NT2/D1 (cell line): ENCODE data around the gene RSPRY1.
"Not testable (repeated sequence)": the region's sequence is repeated elsewhere in the genome, so short reads cannot be mapped to it uniquely, and the experiment has no call there.

Experiments used
- DNase-seq: peaks from one replicate; pipeline ENCODE4 v3.0.0-alpha.2; 2011; ENCODE audit warnings: low read depth, low spot score
- H3K27me3 ChIP-seq: 2 replicates; pipeline ENCODE4 v1.6.0; 2011; ENCODE audit warnings: mild to moderate bottlenecking; ENCODE audit not compliant: insufficient read length, insufficient read depth
- H3K36me3 ChIP-seq: 2 replicates; pipeline ENCODE4 v1.6.1; 2011; ENCODE audit warnings: mild to moderate bottlenecking, low read length, mixed read lengths; ENCODE audit not compliant: insufficient read depth, insufficient read length
- H3K4me1 ChIP-seq: 2 replicates; pipeline ENCODE4 v1.5.1; 2011; ENCODE audit not compliant: insufficient read depth, insufficient read length
- H3K4me3 ChIP-seq: 2 replicates; pipeline ENCODE4 v1.5.1; 2011; ENCODE audit warnings: low read depth; ENCODE audit not compliant: insufficient read length
- H3K9ac ChIP-seq: 2 replicates; pipeline ENCODE4 v1.6.0; 2011; ENCODE audit warnings: low read depth; ENCODE audit not compliant: insufficient read length
- H3K9me3 ChIP-seq: 2 replicates; pipeline ENCODE4 v1.5.1; 2011; ENCODE audit warnings: mild to moderate bottlenecking, low read length; ENCODE audit not compliant: insufficient read depth
- SUZ12 ChIP-seq: IDR thresholded peaks from 2 replicates; pipeline ENCODE4 v1.6.1; 2011; ENCODE audit not compliant: insufficient read length, insufficient read depth; ENCODE audit errors: extremely low read depth
- YY1 ChIP-seq: IDR thresholded peaks from 2 replicates; pipeline ENCODE4 v1.6.1; 2011; ENCODE audit not compliant: insufficient read length, insufficient read depth
- ZNF274 ChIP-seq: IDR thresholded peaks from 2 replicates; pipeline ENCODE4 v1.6.1; 2011; ENCODE audit warnings: mild to moderate bottlenecking, low read depth, low read length

RSPRY1 gene

GRCh38 chr16:57190136-57190535 lies 4.0 kb downstream of the RSPRY1 start:
- H3K27me3 ChIP-seq, result no peaks in the 10 kb centered on the region
- TF ChIP-seq ZNF274 (no peak), SUZ12 (no peak), YY1 (no peak)
- no peaks in the 10 kb centered on the region for H3K4me1 ChIP-seq
- DNase-seq, result no peak
- no peak overlapping the region for H3K4me3 ChIP-seq
- H3K36me3 ChIP-seq, result peaks cover 3% of the 10 kb centered on the region
- H3K9me3 ChIP-seq, result no peaks in the 10 kb centered on the region
- H3K9ac ChIP-seq, result no peak overlapping the region

DNA sequence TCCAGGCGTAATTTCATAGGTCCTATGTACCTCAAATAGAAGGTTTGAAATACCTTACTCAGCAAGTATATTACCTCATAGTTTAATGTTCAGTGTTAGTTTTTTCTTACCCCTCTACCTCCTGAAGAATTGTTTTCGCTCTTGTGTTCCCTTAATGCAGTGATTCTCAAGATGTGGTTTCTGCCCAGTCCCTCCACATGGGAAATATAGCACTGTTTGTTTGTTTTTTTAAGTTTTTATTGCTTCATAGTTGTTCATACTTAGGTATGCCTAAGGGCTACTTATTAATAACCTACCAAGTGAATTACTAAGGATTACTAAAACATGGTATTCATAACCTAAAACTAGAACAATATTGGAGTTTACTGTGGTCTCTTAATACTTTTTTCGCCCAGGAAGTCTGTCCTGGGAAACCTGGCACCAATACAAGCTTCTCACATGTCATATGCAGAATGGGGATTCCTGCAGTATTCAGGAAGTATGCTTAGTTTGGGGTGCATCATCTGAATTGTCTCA lies 5.0 kb downstream of the RSPRY1 start:
- Histone ChIP-seq H3K9me3 (no peaks in the 10 kb centered on the region), H3K36me3 (peaks cover 4% of the 10 kb centered on the region), H3K4me1 (no peaks in the 10 kb centered on the region), H3K4me3 (no peak overlapping the region), H3K27me3 (no peaks in the 10 kb centered on the region), H3K9ac (no peak overlapping the region)
- TF ChIP-seq YY1 (no peak), ZNF274 (no peak), SUZ12 (no peak)
- DNase-seq, result no peak

- H3K36me3 ChIP-seq, result peaks cover 7% of the 10 kb centered on the region
- no peak for DNase-seq
- no peaks in the 10 kb centered on the region for H3K27me3 ChIP-seq
- no peak for TF ChIP-seq SUZ12
- no peak for TF ChIP-seq ZNF274
- no peak for TF ChIP-seq YY1
- no peaks in the 10 kb centered on the region for H3K4me1 ChIP-seq
- no peak overlapping the region for H3K4me3 ChIP-seq
- no peak overlapping the region for H3K9ac ChIP-seq
- H3K9me3 ChIP-seq, result no peaks in the 10 kb centered on the region
These were observed 6.0 kb downstream of the RSPRY1 start for GRCh38 chr16:57192146-57192545.

GRCh38 chr16:57192720-57193486 lies 6.8 kb downstream of the RSPRY1 start:
- no peak overlapping the region for H3K4me3 ChIP-seq
- H3K4me1 ChIP-seq, result no peaks in the 10 kb centered on the region
- DNase-seq, result no peak
- H3K9ac ChIP-seq, result no peak overlapping the region
- TF ChIP-seq ZNF274 (no peak), YY1 (no peak), SUZ12 (no peak)
- no peaks in the 10 kb centered on the region for H3K27me3 ChIP-seq
- H3K36me3 ChIP-seq, result peaks cover 7% of the 10 kb centered on the region
- no peaks in the 10 kb centered on the region for H3K9me3 ChIP-seq

DNA sequence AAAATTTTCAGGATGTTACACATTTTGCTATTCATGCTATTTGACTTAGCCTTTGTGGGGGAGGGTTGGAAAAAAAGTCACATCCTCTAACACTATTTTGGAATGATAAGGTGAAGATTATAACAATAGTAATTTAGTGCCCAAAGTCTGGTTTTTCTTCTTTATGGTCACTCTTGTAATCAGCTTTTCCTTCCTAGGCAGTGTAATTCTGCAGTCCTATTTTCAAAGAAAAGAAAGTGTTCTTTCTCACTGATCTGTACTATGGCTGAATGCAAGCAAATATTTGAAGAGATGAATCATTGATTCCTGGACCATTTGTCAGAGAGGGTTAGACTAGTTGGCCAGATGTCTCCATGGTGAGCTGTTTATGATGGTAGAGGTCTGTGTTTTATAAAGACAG lies 8.4 kb downstream of the RSPRY1 start:
- TF ChIP-seq SUZ12 (no peak), YY1 (no peak), ZNF274 (no peak)
- Histone ChIP-seq H3K9me3 (peaks cover 10% of the 10 kb centered on the region), H3K4me3 (no peak overlapping the region), H3K9ac (no peak overlapping the region), H3K27me3 (no peaks in the 10 kb centered on the region), H3K36me3 (peaks cover 12% of the 10 kb centered on the region), H3K4me1 (no peaks in the 10 kb centered on the region)
- no peak for DNase-seq

- no peak for DNase-seq
- peaks cover 9% of the 10 kb centered on the region for H3K36me3 ChIP-seq
- H3K9me3 ChIP-seq, result peaks cover 12% of the 10 kb centered on the region
- H3K9ac ChIP-seq, result no peak overlapping the region
- TF ChIP-seq ZNF274 (no peak), YY1 (no peak), SUZ12 (no peak)
- no peaks in the 10 kb centered on the region for H3K4me1 ChIP-seq
- H3K27me3 ChIP-seq, result no peaks in the 10 kb centered on the region
- no peak overlapping the region for H3K4me3 ChIP-seq
These were observed 10.2 kb downstream of the RSPRY1 start for GRCh38 chr16:57196286-57196685.

GRCh38 chr16:57196753-57197152 lies 10.6 kb downstream of the RSPRY1 start:
- no peak overlapping the region for H3K9ac ChIP-seq
- peaks cover 9% of the 10 kb centered on the region for H3K36me3 ChIP-seq
- H3K9me3 ChIP-seq, result peaks cover 12% of the 10 kb centered on the region
- TF ChIP-seq ZNF274 (no peak), SUZ12 (no peak), YY1 (no peak)
- no peak for DNase-seq
- no peaks in the 10 kb centered on the region for H3K27me3 ChIP-seq
- H3K4me3 ChIP-seq, result no peak overlapping the region
- no peaks in the 10 kb centered on the region for H3K4me1 ChIP-seq

DNA sequence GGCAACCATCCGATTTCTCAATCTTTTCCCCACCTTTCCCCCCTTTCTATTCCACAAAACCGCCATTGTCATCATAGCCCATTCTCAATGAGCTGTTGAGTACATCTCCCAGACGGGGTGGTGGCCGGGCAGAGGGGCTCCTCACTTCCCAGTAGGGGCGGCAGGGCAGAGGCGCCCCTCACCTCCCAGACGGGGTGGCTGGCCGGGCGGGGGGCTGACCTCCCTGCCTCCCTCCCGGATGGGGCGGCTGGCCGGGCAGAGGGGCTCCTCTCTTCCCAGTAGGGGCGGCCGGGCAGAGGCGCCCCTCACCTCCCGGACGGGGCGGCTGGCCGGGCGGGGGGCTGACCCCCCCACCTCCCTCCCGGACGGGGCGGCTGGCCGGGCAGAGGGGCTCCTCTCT lies 14.2 kb downstream of the RSPRY1 start:
- peaks cover 20% of the 10 kb centered on the region for H3K36me3 ChIP-seq
- peaks cover 12% of the 10 kb centered on the region for H3K9me3 ChIP-seq
- not testable (repeated sequence) for DNase-seq, H3K4me3 ChIP-seq, H3K4me1 ChIP-seq, H3K27me3 ChIP-seq, H3K9ac ChIP-seq

DNA sequence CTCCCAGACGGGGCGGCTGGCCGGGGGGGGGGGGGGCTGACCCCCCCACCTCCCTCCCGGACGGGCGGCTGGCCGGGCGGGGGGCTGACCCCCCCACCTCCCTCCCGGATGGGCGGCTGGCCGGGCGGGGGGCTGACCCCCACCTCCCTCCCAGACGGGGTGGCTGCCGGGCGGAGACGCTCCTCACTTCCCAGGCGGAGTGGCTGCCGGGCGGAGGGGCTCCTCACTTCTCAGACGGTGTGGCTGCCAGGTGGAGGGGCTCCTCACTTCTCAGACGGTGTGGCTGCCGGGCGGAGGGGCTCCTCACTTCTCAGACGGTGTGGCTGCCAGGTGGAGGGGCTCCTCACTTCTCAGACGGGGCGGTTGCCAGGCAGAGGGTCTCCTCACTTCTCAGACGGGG lies 14.8 kb downstream of the RSPRY1 start:
- H3K36me3 ChIP-seq, result peaks cover 26% of the 10 kb centered on the region
- peaks cover 12% of the 10 kb centered on the region for H3K9me3 ChIP-seq
- H3K4me3 ChIP-seq, result not testable (repeated sequence)

More for the DNA sequence above, 14.8 kb downstream of the RSPRY1 start:
- not testable (repeated sequence) for H3K4me1 ChIP-seq, H3K9ac ChIP-seq, DNase-seq, H3K27me3 ChIP-seq
